Left ventricle myocardium superior (tissue), 1 donor: ENCODE results near the gene RNU7-1. TPM values are rescaled to one million over a fixed set of nuclear protein-coding genes. Genes with fewer than 3 reads are reported as not detected.

Experiments
- ATAC-seq: fragments of 200-7000 bp; cut with Tn5 transposase; one replicate; pipeline ENCODE4 v1.9.1; 2020; ENCODE audit warnings: mild to moderate bottlenecking, moderate library complexity
- DNase-seq: peaks from one replicate; pipeline ENCODE4 v3.0.0-alpha.2; 2020
- intact Hi-C: fragments of 100-400 bp; cut with micrococcal nuclease; formaldehyde crosslinking; loops from one replicate; pipeline ENCODE4 v1.11.0; 2022
- total RNA-seq: library from RNA; stranded (reverse); fragmentation: NEBNext Ultra II Directional; extraction: Animal tissue kit (Norgen Biotek cat#: 25700); gene quantifications from one replicate; pipeline ENCODE4 v1.2.1, GENCODE V29; 2021
- donor health status: DM: no; HTN: yes; CAD: no; lungs with severe emphysema.

RNU7-1 gene
- total RNA-seq, 1 donor from 2014 or later: not detected

GRCh38 chr12:6959805-6960592, 16.4 kb downstream of the RNU7-1 start:
- intact Hi-C loops: loop anchor here (10.0 kb wide), 1 partner anchor 145 kb away; the partner anchor contains the start of gene C1RL
- ATAC-seq (no peak), DNase-seq (no peak)

GRCh38 chr12:6960593-6961277, 17.1 kb downstream of the RNU7-1 start:
- ATAC-seq (no peak), DNase-seq (no peak)
- intact Hi-C loops: no loop called here

- peak; percentile 12 for ATAC-seq
Measured at GRCh38 chr12:6961278-6961694, 17.7 kb downstream of the RNU7-1 start.

GRCh38 chr12:6961695-6962284, 18.2 kb downstream of the RNU7-1 start:
- intact Hi-C loops: no loop called here
- peak; percentile 49 for ATAC-seq
- DNase-seq: peak; percentile 68

More at GRCh38 chr12:6961278-6961694, 17.7 kb downstream of the RNU7-1 start:
- intact Hi-C loops: no loop called here
- peak; percentile 71 for DNase-seq

GRCh38 chr12:6962285-6963015, 18.8 kb downstream of the RNU7-1 start:
- ATAC-seq (no peak), DNase-seq (no peak)
- intact Hi-C loops: no loop called here

- DNase-seq (no peak), ATAC-seq (no peak)
- intact Hi-C loops: no loop called here
Measured at GRCh38 chr12:6963016-6963731, 19.6 kb downstream of the RNU7-1 start.

- no peak for ATAC-seq
- no peak for DNase-seq
- intact Hi-C loops: no loop called here
Measured at GRCh38 chr12:6963791-6964413, 20.3 kb downstream of the RNU7-1 start.

GRCh38 chr12:6964605-6965025, 21.0 kb downstream of the RNU7-1 start:
- intact Hi-C loops: no loop called here
- ATAC-seq: no peak
- no peak for DNase-seq

GRCh38 chr12:6965026-6965661, 21.5 kb downstream of the RNU7-1 start:
- DNase-seq (peak; percentile 87), ATAC-seq (peak; percentile 75)
- intact Hi-C loops: no loop called here

- no peak for ATAC-seq
Measured at GRCh38 chr12:6965714-6966113, 22.1 kb downstream of the RNU7-1 start.

GRCh38 chr12:6966351-6966750, 22.7 kb downstream of the RNU7-1 start:
- ATAC-seq: no peak
- intact Hi-C loops: no loop called here
- DNase-seq: no peak

More at GRCh38 chr12:6965714-6966113, 22.1 kb downstream of the RNU7-1 start:
- intact Hi-C loops: no loop called here
- no peak for DNase-seq

GRCh38 chr12:6967651-6968100, 24.1 kb downstream of the RNU7-1 start:
- DNase-seq (no peak), ATAC-seq (no peak)
- intact Hi-C loops: no loop called here

- ATAC-seq (no peak), DNase-seq (no peak)
- intact Hi-C loops: no loop called here
Measured at GRCh38 chr12:6968426-6968825, 24.8 kb downstream of the RNU7-1 start.

GRCh38 chr12:6970096-6970527, 26.5 kb downstream of the RNU7-1 start:
- intact Hi-C loops: no loop called here
- DNase-seq (no peak), ATAC-seq (no peak)

GRCh38 chr12:6974180-6974579, 30.6 kb downstream of the RNU7-1 start:
- no peak for ATAC-seq
- intact Hi-C loops: no loop called here
- DNase-seq: no peak

- DNase-seq (no peak), ATAC-seq (no peak)
- intact Hi-C loops: no loop called here
Measured at GRCh38 chr12:6975297-6976032, 31.8 kb downstream of the RNU7-1 start.

GRCh38 chr12:6977653-6978052, 34.0 kb downstream of the RNU7-1 start:
- intact Hi-C loops: no loop called here
- DNase-seq (no peak), ATAC-seq (no peak)
